Measurements from ENCODE around the gene PCNX1. TPM values are rescaled to one million over a fixed set of nuclear protein-coding genes. Genes with fewer than 3 reads are reported as not detected.
"Not testable (repeated sequence)": the region's sequence is repeated elsewhere in the genome, so short reads cannot be mapped to it uniquely, and the experiment has no call there.

The PCNX1 gene
- total RNA-seq, 1 donor from 2014 or later: 80.0 TPM

DNA sequence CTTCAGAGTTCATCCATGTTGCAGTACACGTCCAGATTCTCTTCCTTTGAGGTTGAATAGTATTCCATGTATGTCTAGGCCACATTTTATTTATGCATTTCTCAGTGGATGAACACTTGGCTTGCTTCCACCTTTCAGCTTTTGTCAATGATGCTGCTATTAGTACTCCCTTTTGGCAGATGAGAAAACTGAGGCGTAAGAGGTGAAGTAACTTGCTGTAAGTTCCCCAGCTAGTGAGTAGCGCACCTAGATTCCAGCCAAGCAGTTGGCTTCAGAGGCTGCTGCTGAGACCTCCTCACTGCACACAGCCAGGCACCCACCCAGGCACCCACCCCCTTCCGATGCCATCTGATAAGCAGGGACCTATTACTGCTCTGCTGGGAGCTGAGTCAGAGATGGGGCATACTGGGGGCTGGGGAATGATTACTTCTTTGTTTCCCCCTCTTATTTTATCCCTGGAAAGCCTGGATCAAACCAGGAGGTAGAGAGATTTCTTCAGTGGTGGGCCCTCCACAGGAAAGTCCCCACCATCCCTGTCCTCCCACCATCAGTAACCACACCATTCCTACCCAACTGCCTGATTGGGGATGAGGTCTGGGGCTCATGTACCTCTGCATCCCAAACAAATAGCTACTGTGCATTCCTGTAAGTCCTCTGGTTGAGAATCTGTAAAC is 234.6 kb downstream of the PCNX1 start:
- intact Hi-C loops (cut with micrococcal nuclease): loop anchor here (1.0 to 5.0 kb wide), 7 partner anchors 77 to 1280 kb away; no protein-coding TSS in a partner anchor

GRCh38 chr14:71142375-71143038 is 235.2 kb downstream of the PCNX1 start:
- intact Hi-C loops (cut with micrococcal nuclease): loop anchor here (1.0 to 5.0 kb wide), 10 partner anchors 26 to 1280 kb away; partner anchors contain the start of gene SIPA1L1

DNA sequence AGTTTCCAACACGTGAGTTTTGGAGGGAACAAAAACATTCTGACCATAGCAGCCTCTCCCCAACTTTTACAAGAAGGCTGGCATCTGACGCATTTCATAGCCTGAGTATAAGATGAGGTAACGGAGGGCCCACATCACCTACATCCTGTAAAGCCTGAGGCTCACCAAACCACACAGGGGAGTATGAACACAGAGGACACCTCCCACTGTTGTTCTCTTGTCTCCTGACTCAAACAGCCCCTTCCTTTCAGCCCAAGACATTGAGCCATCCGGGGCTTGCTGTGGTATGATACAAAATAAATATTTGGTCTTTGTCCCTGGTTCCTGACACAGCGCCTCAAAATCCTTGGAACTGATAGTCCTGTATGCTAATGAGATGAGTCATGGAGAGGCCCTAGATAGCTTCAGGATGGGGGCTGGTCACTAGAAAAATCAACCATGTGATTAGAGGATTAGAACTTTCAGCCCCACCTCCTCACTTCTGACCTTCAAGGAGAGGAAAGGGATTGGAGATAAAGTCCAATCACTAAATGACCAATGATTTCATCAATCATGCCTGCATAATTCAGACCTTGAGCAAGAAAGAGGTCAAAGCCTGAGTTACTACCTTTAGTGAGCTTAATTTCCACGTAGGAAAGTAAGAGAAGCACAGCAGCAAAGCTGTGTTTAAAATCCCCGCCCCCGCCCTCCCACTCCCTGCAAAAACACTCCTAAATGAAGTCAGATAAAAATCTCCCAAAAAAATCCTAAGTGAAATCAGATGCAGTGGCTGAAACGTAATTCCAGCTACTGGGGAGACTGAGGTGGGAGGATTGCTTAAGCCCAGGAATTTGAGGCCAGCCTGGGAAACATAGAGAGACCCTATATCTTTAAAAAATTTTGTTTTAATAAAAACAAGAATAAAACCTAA is 236.4 kb downstream of the PCNX1 start:
- intact Hi-C loops (cut with micrococcal nuclease): loop anchor here (1.0 to 5.0 kb wide), 7 partner anchors 25 to 1279 kb away; partner anchors contain the start of gene SIPA1L1

DNA sequence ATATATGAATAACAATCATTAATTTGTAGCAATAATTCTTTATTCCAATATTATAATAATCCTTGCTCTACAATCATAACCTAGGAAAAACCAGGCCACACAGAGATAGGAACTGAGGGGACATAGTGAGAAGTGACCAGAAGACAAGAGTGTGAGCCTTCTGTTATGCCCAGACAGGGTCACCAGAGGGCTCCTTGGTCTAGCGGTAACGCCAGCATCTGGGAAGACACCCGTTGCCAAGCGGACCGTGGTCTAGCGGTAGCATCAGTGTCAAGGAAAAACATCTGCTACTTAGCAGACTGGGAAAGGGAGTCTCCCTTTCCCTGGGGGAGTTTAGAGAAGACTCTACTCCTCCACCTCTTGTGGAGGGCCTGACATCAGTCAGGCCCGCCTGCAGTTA is 240.1 kb downstream of the PCNX1 start:
- intact Hi-C loops (cut with micrococcal nuclease): not testable (repeated sequence)

- intact Hi-C loops (cut with micrococcal nuclease): no loop called here
Observed at GRCh38 chr14:71148627-71149026, 241.4 kb downstream of the PCNX1 start.

GRCh38 chr14:71150737-71151136 is 243.5 kb downstream of the PCNX1 start:
- intact Hi-C loops (cut with micrococcal nuclease): no loop called here

DNA sequence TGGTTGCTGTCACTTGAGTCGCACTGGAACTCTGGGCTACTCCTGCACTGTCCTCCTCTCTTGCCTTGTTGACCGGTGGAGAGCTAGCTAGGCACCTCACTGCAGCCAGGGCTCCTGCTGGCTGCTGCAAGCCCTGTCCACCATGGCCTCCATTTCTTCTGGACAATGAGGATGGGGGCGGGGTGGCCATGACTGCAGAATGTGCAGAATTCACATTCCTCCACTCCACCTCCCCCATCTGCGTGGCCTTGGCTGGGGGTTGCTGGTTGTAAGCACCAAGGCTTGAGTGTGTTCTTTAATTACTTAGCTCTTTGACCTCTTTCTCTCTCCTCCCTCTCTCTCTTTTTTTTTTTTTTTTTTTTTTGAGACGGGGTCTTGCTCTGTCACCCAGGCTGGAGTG is 248.5 kb downstream of the PCNX1 start:
- intact Hi-C loops (cut with micrococcal nuclease): no loop called here

DNA sequence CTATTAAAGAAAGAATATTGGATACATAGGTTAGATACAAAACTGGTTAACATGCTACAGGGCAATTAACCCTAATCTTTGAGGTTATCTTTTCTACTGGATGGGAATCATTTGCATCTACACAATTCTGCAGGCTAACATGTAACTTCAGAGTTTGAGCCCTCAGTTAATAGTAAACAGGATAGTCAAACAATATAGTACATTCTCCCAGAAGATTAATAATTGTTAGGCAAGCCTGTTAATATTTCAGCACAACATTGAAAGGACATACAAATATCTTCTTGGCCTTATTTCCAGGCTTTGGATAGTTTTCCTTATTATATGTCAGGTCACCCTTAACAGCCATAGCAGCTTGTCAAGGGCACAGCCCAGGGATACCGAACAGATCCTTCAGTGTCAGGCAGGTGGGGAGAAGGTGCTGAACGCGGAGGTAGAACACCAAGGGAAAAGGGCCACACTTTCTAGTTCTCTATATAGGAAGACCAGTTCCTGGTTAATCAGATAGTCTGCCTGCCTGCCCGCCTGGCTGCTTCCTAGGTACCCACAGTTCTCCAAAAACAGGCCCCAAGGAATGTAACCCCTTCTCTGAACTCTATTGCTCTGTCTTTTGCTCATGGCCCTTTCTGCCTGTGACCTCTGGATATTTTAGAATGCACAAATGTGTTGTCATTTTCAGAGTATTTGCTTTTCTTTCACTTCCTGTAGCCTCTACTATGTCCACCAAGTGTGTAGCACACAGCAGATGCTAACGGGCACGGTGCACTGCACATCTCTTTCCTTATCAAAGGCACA is 256.0 kb downstream of the PCNX1 start:
- intact Hi-C loops (cut with micrococcal nuclease): no loop called here

GRCh38 chr14:71163842-71164629 is 256.8 kb downstream of the PCNX1 start:
- intact Hi-C loops (cut with micrococcal nuclease): no loop called here

Other genes with a start within 250 kb of the PCNX1 start
- gene MAP3K9, start 97.9 kb upstream of the PCNX1 start, total RNA-seq: 5.0 and 5.7 TPM in 2 replicates

All from T-helper 1 cell treated with Interleukin-12 subunit alpha and Interleukin-12 subunit beta and Interleukin-4 antibody, amounts not matched to agents 30 ng/mL and 1 ng/mL, for 36 hours (primary cell).